Measurements from ENCODE around the gene ITPRIPL2.

Gene ITPRIPL2

GRCh38 chr16:19084879-19085278 is 28.9 kb upstream of the ITPRIPL2 start:
- no peak for DNase-seq (ENCODE audit: extremely low spot score)
- CTCF ChIA-PET, result interaction anchor here (1.0 to 6.4 kb wide), 19 partner anchors 8 to 471 kb away, joined by 3 to 75 read pairs (median 14); partner anchors contain the start of genes ITPRIPL2 and VPS35L

GRCh38 chr16:19085679-19086200 is 28.0 kb upstream of the ITPRIPL2 start:
- TF ChIP-seq, protein P1, sequence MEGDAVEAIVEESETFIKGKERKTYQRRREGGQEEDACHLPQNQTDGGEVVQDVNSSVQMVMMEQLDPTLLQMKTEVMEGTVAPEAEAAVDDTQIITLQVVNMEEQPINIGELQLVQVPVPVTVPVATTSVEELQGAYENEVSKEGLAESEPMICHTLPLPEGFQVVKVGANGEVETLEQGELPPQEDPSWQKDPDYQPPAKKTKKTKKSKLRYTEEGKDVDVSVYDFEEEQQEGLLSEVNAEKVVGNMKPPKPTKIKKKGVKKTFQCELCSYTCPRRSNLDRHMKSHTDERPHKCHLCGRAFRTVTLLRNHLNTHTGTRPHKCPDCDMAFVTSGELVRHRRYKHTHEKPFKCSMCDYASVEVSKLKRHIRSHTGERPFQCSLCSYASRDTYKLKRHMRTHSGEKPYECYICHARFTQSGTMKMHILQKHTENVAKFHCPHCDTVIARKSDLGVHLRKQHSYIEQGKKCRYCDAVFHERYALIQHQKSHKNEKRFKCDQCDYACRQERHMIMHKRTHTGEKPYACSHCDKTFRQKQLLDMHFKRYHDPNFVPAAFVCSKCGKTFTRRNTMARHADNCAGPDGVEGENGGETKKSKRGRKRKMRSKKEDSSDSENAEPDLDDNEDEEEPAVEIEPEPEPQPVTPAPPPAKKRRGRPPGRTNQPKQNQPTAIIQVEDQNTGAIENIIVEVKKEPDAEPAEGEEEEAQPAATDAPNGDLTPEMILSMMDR (IDR thresholded peaks at IDR 0.05; ENCODE audit: control extremely low read depth, extremely low read depth, low read depth, missing control alignments), result no peak
- ChIA-PET POLR2A (no interaction called here), CTCF (interaction anchor here (0.7 to 6.4 kb wide), 44 partner anchors 9 to 470 kb away, joined by 3 to 75 read pairs (median 4); partner anchors contain the start of genes COQ7, ITPRIPL2 and VPS35L)
- DNase-seq (ENCODE audit: extremely low spot score), result no peak

More at GRCh38 chr16:19084879-19085278, 28.9 kb upstream of the ITPRIPL2 start:
- POLR2A ChIA-PET, result no interaction called here
- TF ChIP-seq, protein P1 (IDR thresholded peaks at IDR 0.05; ENCODE audit: control extremely low read depth, extremely low read depth, low read depth, missing control alignments), result no peak

GRCh38 chr16:19086322-19087199 is 27.2 kb upstream of the ITPRIPL2 start:
- DNase-seq (ENCODE audit: extremely low spot score), result peak; percentile 87
- TF ChIP-seq, protein P1 (IDR thresholded peaks at IDR 0.05; ENCODE audit: control extremely low read depth, extremely low read depth, low read depth, missing control alignments), result peak; percentile 96
- POLR2A ChIA-PET, result no interaction called here
- CTCF ChIA-PET, result interaction anchor here (0.7 to 6.4 kb wide), 49 partner anchors 8 to 469 kb away, joined by 3 to 75 read pairs (median 4); partner anchors contain the start of genes COQ7, ITPRIPL2 and VPS35L

DNA sequence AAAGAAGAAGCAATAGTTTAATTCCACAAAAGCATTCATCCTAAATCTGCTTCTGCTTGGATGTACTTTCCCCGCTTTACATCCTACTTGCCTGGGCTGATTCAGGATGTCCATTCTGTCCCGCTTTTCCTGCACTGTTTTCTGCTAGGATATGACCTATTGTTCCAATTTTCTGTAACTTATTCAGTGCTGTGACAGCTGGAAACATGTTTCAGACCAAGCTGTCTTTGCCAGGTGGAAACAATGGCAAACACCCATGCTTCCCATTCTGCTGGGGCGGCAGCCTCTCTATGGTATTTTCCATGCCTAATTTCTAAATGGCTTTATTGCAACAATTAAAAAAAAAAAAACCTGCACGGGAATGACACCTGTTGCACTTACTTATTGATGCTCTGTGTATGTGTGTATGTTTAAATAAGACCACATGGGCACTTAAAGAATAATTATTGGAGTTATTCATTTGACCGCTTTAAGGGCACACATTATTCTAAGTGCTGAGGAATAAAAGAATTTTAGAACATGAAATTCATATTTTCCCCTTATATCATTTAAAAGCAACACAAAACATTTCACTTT is 25.3 kb upstream of the ITPRIPL2 start:
- TF ChIP-seq, protein P1 (IDR thresholded peaks at IDR 0.05; ENCODE audit: control extremely low read depth, extremely low read depth, low read depth, missing control alignments), result no peak
- CTCF ChIA-PET, result interaction anchor here (6.4 kb wide), 1 partner anchor 286 kb away, joined by 75 read pairs; no protein-coding TSS in a partner anchor

GRCh38 chr16:19089410-19089955 is 24.3 kb upstream of the ITPRIPL2 start:
- CTCF ChIA-PET, result interaction anchor here (0.9 to 6.4 kb wide), 2 partner anchors 90 to 285 kb away, joined by 3 to 75 read pairs; no protein-coding TSS in a partner anchor
- TF ChIP-seq, protein P1 (IDR thresholded peaks at IDR 0.05; ENCODE audit: control extremely low read depth, extremely low read depth, low read depth, missing control alignments), result no peak
- no peak for DNase-seq (ENCODE audit: extremely low spot score)
- POLR2A ChIA-PET, result no interaction called here

More for the DNA sequence above, 25.3 kb upstream of the ITPRIPL2 start:
- DNase-seq (ENCODE audit: extremely low spot score), result no peak
- POLR2A ChIA-PET, result no interaction called here

- TF ChIP-seq, protein P1 (IDR thresholded peaks at IDR 0.05; ENCODE audit: control extremely low read depth, extremely low read depth, low read depth, missing control alignments), result no peak
- CTCF ChIA-PET, result no interaction called here
- POLR2A ChIA-PET, result no interaction called here
- DNase-seq (ENCODE audit: extremely low spot score), result no peak
Measured at GRCh38 chr16:19090916-19091315, 22.8 kb upstream of the ITPRIPL2 start.
